PC-3 (cell line): Measurements from ENCODE around the gene PPP1R36.

Experiments used
- CTCF ChIP-seq: fragments of 300-600 bp; sonication (generic); conservative IDR thresholded peaks from 2 replicates; pipeline ENCODE4 v1.5.1; 2017; ENCODE audit warnings: antibody characterized with exemption, low read depth, mild to moderate bottlenecking, low read length
- EZH2 ChIP-seq: fragments of 300-600 bp; sonication (generic); IDR thresholded peaks from one replicate; pipeline ENCODE4 v1.6.1; 2017; ENCODE audit warnings: antibody characterized with exemption, mild to moderate bottlenecking, low read length; ENCODE audit not compliant: unreplicated experiment

- peak; percentile 80 for TF ChIP-seq CTCF
- no peak for TF ChIP-seq EZH2
Observed at GRCh38 chr14:64540208-64541202, 9.3 kb upstream of the PPP1R36 start, which contains the start of gene HSPA2.
